AG04450 (cell line): ENCODE measurements around the gene UBASH3A. TPM values are rescaled to one million over a fixed set of nuclear protein-coding genes. Genes with fewer than 3 reads are reported as not detected.

Source experiments
- CTCF ChIA-PET: fragments of 300-600, 350-600 bp; formaldehyde crosslinking; extraction: SDS; loops from one replicate; lab custom pipeline; 2022; ENCODE audit warnings: antibody characterized with exemption, inconsistent platforms; lab: Charles Lee
- POLR2A ChIA-PET: fragments of 350-600 bp; formaldehyde crosslinking; extraction: SDS; loops from one replicate; lab custom pipeline; 2021; ENCODE audit warnings: antibody characterized with exemption, inconsistent platforms; lab: Yijun Ruan, JAX
- DNase-seq: peaks from one replicate; pipeline ENCODE4 v3.0.0-alpha.2; 2011; ENCODE audit warnings: low read depth, low spot score
- H3K27ac ChIP-seq: one replicate; pipeline ENCODE4 v1.5.1; 2012; ENCODE audit warnings: low read depth, low read length, control low read depth
- H3K27me3 ChIP-seq: one replicate; pipeline ENCODE4 v1.6.0; 2012; ENCODE audit warnings: low read length; ENCODE audit not compliant: control insufficient read depth, insufficient read depth
- H3K4me3 ChIP-seq: 2 replicates; pipeline ENCODE4 v1.5.1; 2011; ENCODE audit warnings: mild to moderate bottlenecking, low read depth, low read length, control low read depth
- H3K9me3 ChIP-seq: 2 replicates; pipeline ENCODE4 v1.5.1; 2012; ENCODE audit warnings: low read length; ENCODE audit not compliant: control insufficient read depth, insufficient read depth
- CTCF ChIP-seq: IDR thresholded peaks from 2 replicates; pipeline ENCODE4 v1.5.1; 2011; ENCODE audit warnings: low read depth, low read length, control low read depth, inconsistent platforms
- polyA plus RNA-seq: library from polyadenylated mRNA; depleted of rRNA; stranded (reverse); fragments of >200 nt; gene quantifications from 2 replicates; pipeline ENCODE4 v1.2.3, GENCODE V29; 2011

Gene UBASH3A
- polyA plus RNA-seq, 1 experiment = not detected

GRCh38 chr21:42392731-42393442 lies 10.8 kb upstream of the UBASH3A start:
- no peak overlapping the region for H3K4me3 ChIP-seq
- H3K27ac ChIP-seq = no peak overlapping the region
- ChIA-PET POLR2A (no interaction called here), CTCF (no interaction called here)
- no peaks in the 10 kb centered on the region; the same call in 1 of the 2 replicates for H3K9me3 ChIP-seq
- no peak for DNase-seq
- TF ChIP-seq CTCF = no peak
- peaks cover 8% of the 10 kb centered on the region for H3K27me3 ChIP-seq

- H3K9me3 ChIP-seq = no peaks in the 10 kb centered on the region; the same call in 1 of the 2 replicates
- ChIA-PET CTCF (no interaction called here), POLR2A (no interaction called here)
- DNase-seq = no peak
- peaks cover 3% of the 10 kb centered on the region for H3K27me3 ChIP-seq
- no peak overlapping the region for H3K27ac ChIP-seq
- no peak overlapping the region for H3K4me3 ChIP-seq
- no peak for TF ChIP-seq CTCF
These were observed 10.2 kb upstream of the UBASH3A start for GRCh38 chr21:42393443-42393950.

- Histone ChIP-seq H3K9me3 (no peaks in the 10 kb centered on the region; the same call in 1 of the 2 replicates), H3K27me3 (peaks cover 3% of the 10 kb centered on the region), H3K4me3 (no peak overlapping the region), H3K27ac (no peak overlapping the region)
- POLR2A ChIA-PET = no interaction called here
- no peak for TF ChIP-seq CTCF
- CTCF ChIA-PET = no interaction called here
- DNase-seq = no peak
These were observed 8.4 kb upstream of the UBASH3A start for GRCh38 chr21:42395302-42395701.

GRCh38 chr21:42395905-42396651 lies 7.6 kb upstream of the UBASH3A start, which contains the start of gene TMPRSS3:
Gene TMPRSS3 (minus strand): TSS chr21:42396052. CDS start chr21:42395417, 635 bp downstream.
- no peak for TF ChIP-seq CTCF
- H3K4me3 ChIP-seq = no peak within 1 kb of the TSS
- H3K9me3 ChIP-seq = no peaks in the 10 kb centered on the region; the same call in 1 of the 2 replicates
- no peak within 1 kb of the TSS for H3K27ac ChIP-seq
- ChIA-PET POLR2A (no interaction called here), CTCF (no interaction called here)
- peaks cover 3% of the 10 kb centered on the region for H3K27me3 ChIP-seq
- no peak for DNase-seq
